ENCODE data around the gene DTX3. TPM values are rescaled to one million over a fixed set of nuclear protein-coding genes. Genes with fewer than 3 reads are reported as not detected.

DTX3 gene
- total RNA-seq, 1 donor from 2014 or later: 18.3 TPM

GRCh38 chr12:57657744-57658143, 53.1 kb downstream of the DTX3 start:
- no peaks in the 10 kb centered on the region for H3K4me1 Mint-ChIP-seq
- H3K27me3 Mint-ChIP-seq: peaks cover 4% of the 10 kb centered on the region
- no peak overlapping the region for H3K4me3 Mint-ChIP-seq
- H3K9me3 Mint-ChIP-seq: peaks cover 3% of the 10 kb centered on the region
- no peaks in the 10 kb centered on the region for H3K36me3 Mint-ChIP-seq (ENCODE audit: low read depth)
- DNase-seq: no peak
- H3K27ac Mint-ChIP-seq: no peak overlapping the region
- intact Hi-C loops (cut with micrococcal nuclease): no loop called here

GRCh38 chr12:57658890-57659289, 54.3 kb downstream of the DTX3 start:
- Mint-ChIP-seq H3K9me3 (peaks cover 8% of the 10 kb centered on the region), H3K27me3 (peaks cover 4% of the 10 kb centered on the region), H3K4me3 (no peak overlapping the region), H3K27ac (no peak overlapping the region), H3K36me3 (ENCODE audit: low read depth) (no peaks in the 10 kb centered on the region), H3K4me1 (no peaks in the 10 kb centered on the region)
- DNase-seq: no peak
- intact Hi-C loops (cut with micrococcal nuclease): no loop called here

Other genes with a start within 250 kb of the DTX3 start
- gene R3HDM2, start 173.8 kb upstream of the DTX3 start, total RNA-seq: 42.7 and 45.8 TPM in 2 replicates
- 0.12 TPM in 1 of 2 replicates, not detected in the other for gene INHBC, start 170.0 kb upstream of the DTX3 start, total RNA-seq
- gene INHBE, start 149.5 kb upstream of the DTX3 start, total RNA-seq: 0.07 TPM in 1 of 2 replicates, not detected in the other
- gene GLI1, start 145.0 kb upstream of the DTX3 start, total RNA-seq: 0.96 and 1.2 TPM in 2 replicates
- 102 and 103 TPM in 2 replicates for gene ARHGAP9, start 125.0 kb upstream of the DTX3 start, total RNA-seq
- 307 and 316 TPM in 2 replicates for gene MARS1, start 116.8 kb upstream of the DTX3 start, total RNA-seq
- gene DDIT3, start 84.3 kb upstream of the DTX3 start, total RNA-seq: 15.3 and 16.7 TPM in 2 replicates
- 67.5 and 67.8 TPM in 2 replicates for gene MBD6, start 82.0 kb upstream of the DTX3 start, total RNA-seq
- 78.9 and 80.9 TPM in 2 replicates for gene DCTN2, start 57.6 kb upstream of the DTX3 start, total RNA-seq
- gene KIF5A, start 54.8 kb upstream of the DTX3 start, total RNA-seq: 1.8 and 2.4 TPM in 2 replicates
- gene PIP4K2C, start 13.6 kb upstream of the DTX3 start, total RNA-seq: 21.5 and 23.0 TPM in 2 replicates
- 1.6 and 1.7 TPM in 2 replicates for gene ARHGEF25, start 6.6 kb downstream of the DTX3 start, total RNA-seq
- gene B4GALNT1, start 28.4 kb downstream of the DTX3 start, total RNA-seq: 4.6 and 5.7 TPM in 2 replicates
- gene OS9, start 89.3 kb downstream of the DTX3 start, total RNA-seq: 84.3 and 92.6 TPM in 2 replicates
- gene AGAP2, start 133.9 kb downstream of the DTX3 start, total RNA-seq: 27.1 and 28.2 TPM in 2 replicates
- gene TSPAN31, start 140.2 kb downstream of the DTX3 start, total RNA-seq: 19.2 and 19.4 TPM in 2 replicates
- gene CDK4, start 147.5 kb downstream of the DTX3 start, total RNA-seq: 240 and 248 TPM in 2 replicates
- 21.6 and 22.7 TPM in 2 replicates for gene MARCHF9, start 150.3 kb downstream of the DTX3 start, total RNA-seq
- 12.3 and 12.7 TPM in 2 replicates for gene CYP27B1, start 162.3 kb downstream of the DTX3 start, total RNA-seq
- 72.2 and 79.8 TPM in 2 replicates for gene METTL1, start 167.3 kb downstream of the DTX3 start, total RNA-seq
- 5.2 and 6.1 TPM in 2 replicates for gene EEF1AKMT3, start 167.8 kb downstream of the DTX3 start, total RNA-seq
- gene TSFM, start 178.0 kb downstream of the DTX3 start, total RNA-seq: 62.5 and 64.3 TPM in 2 replicates
- 1.2 and 1.9 TPM in 2 replicates for gene AVIL, start 213.9 kb downstream of the DTX3 start, total RNA-seq
- gene CTDSP2, start 241.9 kb downstream of the DTX3 start, total RNA-seq: 81.4 and 82.7 TPM in 2 replicates

All from activated CD4-positive, alpha-beta T cell treated with anti-CD3 and anti-CD28 coated beads, Interleukin-2, amount 10 ng/mL, durations not matched to agents 24 days and 14 days (primary cell).